ENCODE measurements around the gene SLC44A5.

DNA sequence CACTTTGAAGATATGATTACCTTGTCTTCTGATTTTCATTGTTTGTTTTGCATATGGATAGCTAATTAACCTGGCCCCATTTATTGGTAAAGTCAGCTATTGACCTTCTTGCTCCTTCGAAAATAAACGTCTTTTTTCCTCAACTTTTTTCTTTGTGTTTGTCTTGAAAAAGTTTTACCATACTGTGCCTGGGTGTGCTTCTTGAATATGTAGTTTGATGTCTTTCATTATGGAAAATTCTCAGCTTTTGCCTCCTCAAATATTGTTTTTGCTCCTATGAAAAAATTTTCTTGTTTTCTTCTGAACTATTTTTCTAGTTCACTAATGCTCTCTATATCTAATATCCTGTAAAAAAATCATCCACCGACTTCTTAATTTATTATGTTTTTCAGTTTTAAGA is 451.8 kb downstream of the SLC44A5 start:
- TF ChIP-seq, protein P1, sequence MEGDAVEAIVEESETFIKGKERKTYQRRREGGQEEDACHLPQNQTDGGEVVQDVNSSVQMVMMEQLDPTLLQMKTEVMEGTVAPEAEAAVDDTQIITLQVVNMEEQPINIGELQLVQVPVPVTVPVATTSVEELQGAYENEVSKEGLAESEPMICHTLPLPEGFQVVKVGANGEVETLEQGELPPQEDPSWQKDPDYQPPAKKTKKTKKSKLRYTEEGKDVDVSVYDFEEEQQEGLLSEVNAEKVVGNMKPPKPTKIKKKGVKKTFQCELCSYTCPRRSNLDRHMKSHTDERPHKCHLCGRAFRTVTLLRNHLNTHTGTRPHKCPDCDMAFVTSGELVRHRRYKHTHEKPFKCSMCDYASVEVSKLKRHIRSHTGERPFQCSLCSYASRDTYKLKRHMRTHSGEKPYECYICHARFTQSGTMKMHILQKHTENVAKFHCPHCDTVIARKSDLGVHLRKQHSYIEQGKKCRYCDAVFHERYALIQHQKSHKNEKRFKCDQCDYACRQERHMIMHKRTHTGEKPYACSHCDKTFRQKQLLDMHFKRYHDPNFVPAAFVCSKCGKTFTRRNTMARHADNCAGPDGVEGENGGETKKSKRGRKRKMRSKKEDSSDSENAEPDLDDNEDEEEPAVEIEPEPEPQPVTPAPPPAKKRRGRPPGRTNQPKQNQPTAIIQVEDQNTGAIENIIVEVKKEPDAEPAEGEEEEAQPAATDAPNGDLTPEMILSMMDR (IDR thresholded peaks at IDR 0.05; ENCODE audit: low read depth, low read length, missing input control): no peak
- TF ChIP-seq JUND (IDR thresholded peaks at IDR 0.05) (no peak), TAF1 (conservative IDR thresholded peaks at IDR 0.05) (no peak), SP1 (IDR thresholded peaks at IDR 0.05) (no peak)
